ENCODE measurements around the gene ATRX.
"Not testable (repeated sequence)": the region's sequence is repeated elsewhere in the genome, so short reads cannot be mapped to it uniquely, and the experiment has no call there.

Gene ATRX

DNA sequence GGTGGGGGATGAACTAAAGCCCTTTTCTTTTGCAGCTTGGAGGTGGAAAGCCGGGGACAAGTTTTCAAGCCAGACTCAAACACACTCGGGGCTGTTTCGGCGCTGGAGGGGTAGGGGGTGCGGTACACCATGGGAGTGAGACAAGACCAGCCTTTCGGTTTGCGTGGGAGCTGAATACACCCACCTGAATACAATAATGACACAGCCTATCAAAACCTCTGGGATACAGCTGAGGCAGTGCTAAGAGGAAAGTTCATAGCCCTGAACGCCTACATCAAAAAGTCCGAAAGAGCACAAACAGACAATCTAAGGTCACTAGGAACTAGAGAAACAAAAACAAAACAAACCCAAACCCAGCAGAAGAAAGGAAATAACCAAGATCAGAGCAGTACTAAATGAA lies 163.3 kb downstream of the ATRX start:
- DNase-seq (ENCODE audit: low read depth), result no peak

- DNase-seq (ENCODE audit: low read depth), result no peak
These were observed 163.8 kb downstream of the ATRX start for GRCh38 chrX:77622233-77622632.

DNA sequence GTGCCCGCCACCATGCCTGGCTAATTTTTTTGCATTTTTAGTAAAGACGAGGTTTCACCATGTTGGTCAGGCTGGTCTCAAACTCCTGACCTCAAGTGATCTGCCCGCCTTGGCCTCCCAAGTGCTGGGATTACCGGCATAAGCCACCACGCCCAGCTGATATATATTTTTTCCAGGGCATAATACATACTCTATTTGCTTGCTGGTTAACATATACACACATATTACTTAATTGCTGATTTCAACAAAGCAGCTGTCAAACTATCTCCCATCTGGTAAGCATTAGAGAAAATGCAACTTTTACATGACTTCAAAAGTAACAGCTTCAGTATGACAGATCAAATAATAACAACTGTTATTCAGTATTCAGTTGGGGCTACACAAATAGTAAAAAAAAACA lies 164.6 kb downstream of the ATRX start:
- DNase-seq (ENCODE audit: low read depth), result not testable (repeated sequence)

GRCh38 chrX:77617206-77617605 lies 168.8 kb downstream of the ATRX start:
- DNase-seq (ENCODE audit: low read depth), result no peak

DNA sequence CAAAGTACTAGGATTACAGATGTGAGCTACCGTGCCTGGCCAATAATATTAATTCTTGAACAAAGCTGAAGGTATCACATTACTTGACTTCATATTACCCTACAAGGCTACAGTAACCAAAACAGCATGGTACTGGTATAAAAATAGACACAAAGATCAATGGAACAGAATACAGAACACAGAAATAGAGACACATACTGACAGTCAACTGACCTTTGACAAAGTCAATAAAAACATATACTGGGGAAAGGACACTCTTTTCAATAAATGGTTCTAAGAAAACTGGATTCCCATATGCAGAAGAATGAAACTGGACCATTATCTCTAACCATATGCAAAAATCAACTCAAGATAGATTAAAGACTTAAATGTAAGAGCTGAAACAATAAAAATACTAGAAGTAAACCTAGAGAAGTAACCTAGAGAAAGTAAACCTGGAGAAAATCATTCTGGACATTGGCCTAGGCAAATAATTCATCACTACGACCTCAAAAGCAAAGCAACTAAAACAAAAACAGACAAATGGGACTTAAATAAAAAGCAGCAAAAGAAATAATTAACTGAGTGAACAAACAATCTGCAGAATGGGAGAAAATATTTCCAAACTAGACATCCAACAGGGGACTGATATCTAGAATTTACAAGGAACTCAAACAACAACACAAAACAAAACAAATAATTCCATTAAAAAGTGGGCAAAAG lies 182.2 kb downstream of the ATRX start:
- no peak for DNase-seq (ENCODE audit: low read depth)

- DNase-seq (ENCODE audit: low read depth), result no peak
These were observed 188.5 kb downstream of the ATRX start for GRCh38 chrX:77597511-77597910.

GRCh38 chrX:77597090-77597489 lies 188.9 kb downstream of the ATRX start:
- no peak for DNase-seq (ENCODE audit: low read depth)

DNA sequence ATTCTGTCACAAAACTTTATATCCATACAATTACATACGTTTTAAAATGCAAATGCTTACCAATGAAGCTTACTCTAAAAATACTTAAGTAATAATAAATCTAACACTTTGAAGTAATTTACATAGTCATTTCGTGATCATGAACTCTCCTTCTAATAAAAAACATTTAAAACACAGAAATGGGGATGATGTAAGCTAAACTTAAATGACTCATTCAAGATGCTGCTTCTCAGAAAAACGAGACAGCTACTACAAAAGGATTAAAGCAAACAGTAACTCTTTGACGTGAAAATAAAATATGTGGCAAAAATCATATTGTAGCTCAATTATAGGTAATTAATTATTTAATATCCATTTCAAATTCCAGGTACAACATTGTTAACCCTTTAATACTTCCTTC lies 190.2 kb downstream of the ATRX start:
- DNase-seq (ENCODE audit: low read depth), result no peak

DNA sequence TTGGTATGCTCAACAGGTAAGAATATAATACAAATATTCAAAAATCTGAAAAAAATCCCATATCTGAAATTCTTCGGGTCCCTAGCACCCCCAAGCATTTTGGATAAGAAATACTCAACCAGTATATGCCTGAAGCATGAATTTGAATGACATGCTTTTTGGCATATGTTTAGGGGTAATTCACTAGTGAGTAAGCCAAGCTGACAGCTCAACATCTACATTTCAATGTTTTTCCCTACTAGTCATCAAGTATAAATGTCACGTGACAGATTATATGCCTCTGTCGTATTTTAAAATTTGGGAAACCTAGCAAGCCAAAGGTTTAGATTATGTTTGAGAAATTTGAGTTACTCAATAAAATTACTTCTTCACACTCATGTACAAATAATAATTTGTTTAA lies 213.7 kb downstream of the ATRX start:
- no peak for DNase-seq (ENCODE audit: low read depth)

DNA sequence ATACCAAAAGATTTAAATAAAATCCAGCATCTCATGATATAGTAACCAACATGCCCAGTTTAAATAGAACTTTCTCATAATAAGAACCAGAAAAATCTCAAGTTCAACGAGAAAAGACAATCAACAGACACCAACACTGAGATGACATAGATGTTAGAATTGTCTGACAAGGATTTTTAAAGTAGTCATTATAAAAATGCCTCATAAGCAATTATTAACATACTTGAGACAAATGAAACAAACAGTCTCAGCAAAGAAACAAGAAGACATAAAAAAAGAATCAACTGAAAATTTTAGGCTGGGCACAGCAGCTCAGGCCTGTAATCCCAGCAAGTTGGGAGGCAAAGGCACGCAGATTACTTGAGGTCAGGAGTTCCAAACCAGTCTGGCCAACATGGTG lies 220.7 kb downstream of the ATRX start:
- no peak for DNase-seq (ENCODE audit: low read depth)

DNA sequence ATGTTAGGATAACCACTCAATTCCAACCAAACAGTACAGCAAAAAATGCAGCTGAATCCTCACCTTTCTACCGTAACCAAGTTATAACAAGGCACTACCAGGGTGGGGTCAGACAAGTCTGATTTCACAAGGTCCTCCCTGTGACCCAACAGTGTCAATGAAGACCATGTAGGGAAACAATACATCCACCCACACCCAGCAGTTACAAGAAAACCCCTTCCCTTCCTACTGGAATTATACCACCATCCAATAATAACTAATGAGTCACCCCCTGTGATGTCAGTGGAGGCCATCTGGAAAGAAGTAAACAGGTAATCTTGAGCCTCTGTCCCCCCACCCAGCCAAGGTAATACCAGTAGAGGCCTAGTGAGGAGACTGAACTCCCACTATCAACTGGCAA lies 221.2 kb downstream of the ATRX start:
- no peak for DNase-seq (ENCODE audit: low read depth)

DNA sequence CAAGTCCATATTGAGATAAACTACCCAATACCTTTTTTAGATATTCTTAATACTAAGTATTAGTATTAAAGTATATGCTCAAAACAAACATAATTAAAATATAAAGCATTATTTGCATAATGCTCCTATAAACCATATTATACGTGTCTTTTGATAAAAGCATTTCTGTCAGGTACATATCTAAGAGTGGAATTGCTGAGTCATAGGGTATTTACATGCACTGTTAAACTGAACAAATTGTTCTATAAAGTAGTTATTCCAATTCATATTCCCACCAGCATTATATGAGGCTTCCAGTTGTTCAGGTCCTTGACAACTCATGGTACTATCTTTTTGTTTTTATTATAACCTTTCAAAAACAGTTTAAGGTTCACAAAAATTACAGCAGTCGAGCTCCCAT lies 224.6 kb downstream of the ATRX start:
- DNase-seq (ENCODE audit: low read depth), result no peak

GRCh38 chrX:77556276-77556675 lies 229.7 kb downstream of the ATRX start:
- DNase-seq (ENCODE audit: low read depth), result no peak

DNA sequence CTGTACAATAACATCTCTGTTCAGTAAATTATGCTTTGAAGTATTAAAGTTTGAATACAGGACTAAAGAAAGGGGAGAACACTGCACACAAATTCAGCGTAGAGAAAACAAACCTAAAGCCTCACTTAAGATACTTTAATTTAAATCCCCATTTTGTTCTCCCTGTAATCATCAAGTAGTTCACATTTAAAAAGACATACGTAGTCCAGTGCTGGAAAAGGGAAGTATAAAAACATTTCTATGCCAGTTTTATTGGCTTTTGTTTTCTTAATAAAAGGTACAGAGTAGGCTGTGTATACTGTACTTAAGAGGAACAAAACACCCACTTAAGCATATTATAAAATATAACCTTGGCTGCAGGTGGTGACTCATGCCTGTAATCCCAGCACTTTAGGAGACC lies 237.3 kb downstream of the ATRX start:
- no peak for DNase-seq (ENCODE audit: low read depth)

DNA sequence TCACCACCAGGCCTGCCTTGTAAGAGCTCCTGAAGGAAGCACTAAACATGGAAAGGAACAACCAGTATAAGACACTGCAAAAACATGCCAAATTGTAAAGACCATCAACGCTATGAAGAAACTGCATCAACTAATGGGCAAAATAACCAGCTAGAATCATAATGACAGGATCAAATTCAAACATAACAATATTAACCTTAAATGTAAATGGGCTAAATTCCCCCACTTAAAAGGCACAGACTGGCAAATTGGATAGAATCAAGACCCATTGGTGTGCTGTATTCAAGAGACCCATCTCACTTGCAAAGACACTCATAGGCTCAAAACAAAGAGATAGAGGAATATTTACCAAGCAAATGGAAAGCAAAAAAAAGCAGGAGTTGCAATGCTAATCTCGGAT lies 246.2 kb downstream of the ATRX start:
- not testable (repeated sequence) for DNase-seq (ENCODE audit: low read depth)

DNA sequence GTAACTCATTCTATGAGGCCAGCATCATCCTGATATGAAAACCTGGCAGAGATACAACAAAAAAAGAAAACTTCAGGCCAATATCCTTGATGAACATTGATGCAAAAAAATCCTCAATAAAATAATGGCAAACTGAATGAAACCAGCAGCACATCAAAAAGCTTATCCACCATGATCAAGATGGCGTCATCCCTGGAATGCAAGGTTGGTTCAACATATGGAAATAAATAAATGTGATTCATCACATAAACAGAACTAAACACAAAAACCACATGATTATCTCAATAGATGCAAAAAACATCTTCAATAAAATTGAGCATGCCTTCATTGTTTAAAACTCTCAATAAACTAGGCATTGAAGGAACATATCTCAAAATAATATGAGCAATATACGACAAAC lies 254.8 kb downstream of the ATRX start:
- not testable (repeated sequence) for DNase-seq (ENCODE audit: low read depth)

GRCh38 chrX:77528034-77528433 lies 258.0 kb downstream of the ATRX start:
- no peak for DNase-seq (ENCODE audit: low read depth)

GRCh38 chrX:77527233-77528001 lies 258.6 kb downstream of the ATRX start:
- no peak for DNase-seq (ENCODE audit: low read depth)

- DNase-seq (ENCODE audit: low read depth), result no peak
These were observed 266.3 kb downstream of the ATRX start for GRCh38 chrX:77519765-77520164.

- no peak for DNase-seq (ENCODE audit: low read depth)
These were observed 271.8 kb downstream of the ATRX start for GRCh38 chrX:77514177-77514576.

DNA sequence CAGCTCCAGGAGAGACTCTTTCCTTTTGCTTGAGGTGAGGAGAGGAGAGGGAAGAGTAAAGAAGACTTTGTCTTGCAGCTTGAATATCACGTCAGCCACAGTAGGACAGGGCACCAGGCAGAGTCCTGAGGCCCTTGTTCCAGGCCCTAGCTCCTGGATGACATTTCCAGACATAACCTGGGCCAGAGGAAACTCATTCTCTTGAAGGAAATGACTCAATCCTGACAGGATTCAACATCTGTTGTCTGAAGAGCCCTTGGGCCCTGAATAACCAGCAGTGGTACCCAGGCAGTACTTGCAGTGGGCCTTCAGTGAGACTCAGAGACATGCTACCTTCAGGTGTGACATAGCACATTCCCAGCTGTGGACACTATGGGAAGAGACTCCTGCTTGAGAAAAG lies 276.0 kb downstream of the ATRX start:
- DNase-seq (ENCODE audit: low read depth), result no peak

- no peak for DNase-seq (ENCODE audit: low read depth)
These were observed 280.8 kb downstream of the ATRX start for GRCh38 chrX:77505227-77505626.

- no peak for DNase-seq (ENCODE audit: low read depth)
These were observed 283.0 kb downstream of the ATRX start for GRCh38 chrX:77502951-77503525.
